WTC11 (cell line): ENCODE results near the gene ELMO3. TPM values are rescaled to one million over a fixed set of nuclear protein-coding genes. Genes with fewer than 3 reads are reported as not detected.
A peak's percentile ranks its signal among the peaks of the same experiment; 100 is the strongest.

Source experiments
- ATAC-seq: fragments of 200-7000 bp; cut with Tn5 transposase; 2 replicates; pipeline ENCODE4 v1.10.0; 2021; ENCODE audit warnings: mild to moderate bottlenecking, moderate library complexity
- CTCF ChIA-PET: fragments of 300-600 bp; sonication (Branson Sonifier 250); formaldehyde crosslinking; loops from one replicate; lab custom pipeline; 2021; ENCODE audit warnings: antibody characterized with exemption; lab: Charles Lee
- POLR2A ChIA-PET: fragments of 350-600 bp; sonication (Branson Sonifier 250); formaldehyde crosslinking; loops from one replicate; lab custom pipeline; 2021; ENCODE audit warnings: antibody characterized with exemption; lab: Charles Lee
- DNase-seq: peaks from one replicate; pipeline ENCODE4 v3.0.0; 2021; ENCODE audit warnings: low spot score
- H3K27ac Mint-ChIP-seq: 2 replicates; pipeline ENCODE4 v1.8.0; 2021; ENCODE audit warnings: mixed read lengths
- H3K27me3 Mint-ChIP-seq: 2 replicates; pipeline ENCODE4 v1.8.0; 2021; ENCODE audit warnings: low read depth, mild to moderate bottlenecking, moderate library complexity, mixed read lengths
- H3K36me3 Mint-ChIP-seq: 2 replicates; pipeline ENCODE4 v1.8.0; 2021; ENCODE audit warnings: mixed read lengths
- H3K4me1 Mint-ChIP-seq: 2 replicates; pipeline ENCODE4 v1.8.0; 2022; ENCODE audit warnings: mixed read lengths
- H3K4me3 Mint-ChIP-seq: 2 replicates; pipeline ENCODE4 v1.8.0; 2021; ENCODE audit warnings: mild to moderate bottlenecking, moderate library complexity, mixed read lengths
- H3K9me3 Mint-ChIP-seq: 2 replicates; pipeline ENCODE4 v1.8.0; 2021; ENCODE audit warnings: mixed read lengths
- AR ChIP-seq: fragments of 250-450 bp; sonication (Bioruptor Pico); IDR thresholded peaks from 2 replicates; pipeline ENCODE4 v1.9.0; 2021; ENCODE audit warnings: mild to moderate bottlenecking
- ATF6 ChIP-seq: sonication (generic); formaldehyde crosslinking; IDR thresholded peaks from 2 replicates; pipeline ENCODE4 v1.8.1; 2023; ENCODE audit warnings: mild to moderate bottlenecking, missing genetic modification reagents
- CREM ChIP-seq: sonication (generic); formaldehyde crosslinking; IDR thresholded peaks from 2 replicates; pipeline ENCODE4 v1.8.1; 2022; ENCODE audit warnings: mild to moderate bottlenecking, missing genetic modification reagents, moderate library complexity
- E2F4 ChIP-seq: sonication (generic); formaldehyde crosslinking; IDR thresholded peaks from 2 replicates; pipeline ENCODE4 v1.8.1; 2022; ENCODE audit warnings: low read depth, mild to moderate bottlenecking, moderate library complexity, missing genetic modification reagents, borderline replicate concordance
- E2F5 ChIP-seq: sonication (generic); formaldehyde crosslinking; IDR thresholded peaks from 2 replicates; pipeline ENCODE4 v1.8.1; 2022; ENCODE audit warnings: mild to moderate bottlenecking, moderate library complexity, missing genetic modification reagents
- EMX1 ChIP-seq: fragments of 250-450 bp; sonication (Bioruptor Pico); IDR thresholded peaks from 2 replicates; pipeline ENCODE4 v1.8.0; 2021; ENCODE audit warnings: mild to moderate bottlenecking
- FOXK1 ChIP-seq: sonication (generic); formaldehyde crosslinking; IDR thresholded peaks from 2 replicates; pipeline ENCODE4 v1.8.0; 2022; ENCODE audit warnings: mild to moderate bottlenecking, moderate library complexity, missing genetic modification reagents
- GRHL2 ChIP-seq: fragments of 250-450 bp; sonication (Bioruptor Pico); IDR thresholded peaks from 2 replicates; pipeline ENCODE4 v1.8.0; 2022; ENCODE audit warnings: mild to moderate bottlenecking, moderate library complexity; ENCODE audit not compliant: insufficient replicate concordance, severe bottlenecking
- GTF2I ChIP-seq: fragments of 250-450 bp; sonication (Bioruptor Pico); conservative IDR thresholded peaks from 2 replicates; pipeline ENCODE4 v1.4.0; 2021; ENCODE audit warnings: mild to moderate bottlenecking
- HMGXB4 ChIP-seq: sonication (generic); formaldehyde crosslinking; IDR thresholded peaks from 2 replicates; pipeline ENCODE4 v1.8.1; 2023; ENCODE audit warnings: mild to moderate bottlenecking, moderate library complexity, missing genetic modification reagents
- JUN ChIP-seq: sonication (generic); formaldehyde crosslinking; IDR thresholded peaks from 2 replicates; pipeline ENCODE4 v1.8.0; 2023; ENCODE audit warnings: mild to moderate bottlenecking, missing genetic modification reagents
- NFE2L1 ChIP-seq: sonication (generic); formaldehyde crosslinking; IDR thresholded peaks from 2 replicates; pipeline ENCODE4 v1.8.1; 2023; ENCODE audit warnings: missing genetic modification reagents
- OVOL2 ChIP-seq: fragments of 250-450 bp; sonication (Bioruptor Pico); IDR thresholded peaks from 2 replicates; pipeline ENCODE4 v1.9.0; 2021; ENCODE audit warnings: mild to moderate bottlenecking, borderline replicate concordance
- STAT6 ChIP-seq: sonication (generic); formaldehyde crosslinking; conservative IDR thresholded peaks from 2 replicates; pipeline ENCODE4 v1.8.1; 2023; ENCODE audit warnings: mild to moderate bottlenecking, low read depth, missing genetic modification reagents, moderate library complexity
- TP53 ChIP-seq: sonication (generic); formaldehyde crosslinking; IDR thresholded peaks from 2 replicates; pipeline ENCODE4 v1.8.1; 2023; ENCODE audit warnings: mild to moderate bottlenecking, missing genetic modification reagents
- ZBTB21 ChIP-seq: sonication (generic); formaldehyde crosslinking; IDR thresholded peaks from 2 replicates; pipeline ENCODE4 v1.8.1; 2023; ENCODE audit warnings: mild to moderate bottlenecking, missing genetic modification reagents, borderline replicate concordance
- ZBTB43 ChIP-seq: sonication (generic); formaldehyde crosslinking; IDR thresholded peaks from 2 replicates; pipeline ENCODE4 v1.8.1; 2023; ENCODE audit warnings: mild to moderate bottlenecking, missing genetic modification reagents
- ZMAT4 ChIP-seq: fragments of 250-450 bp; sonication (Bioruptor Pico); IDR thresholded peaks from 2 replicates; pipeline ENCODE4 v1.9.0; 2021; ENCODE audit warnings: mild to moderate bottlenecking
- ZNF138 ChIP-seq: sonication (generic); formaldehyde crosslinking; conservative IDR thresholded peaks from 2 replicates; pipeline ENCODE4 v1.8.1; 2022; ENCODE audit warnings: mild to moderate bottlenecking, moderate library complexity, missing genetic modification reagents
- ZNF281 ChIP-seq: sonication (generic); formaldehyde crosslinking; IDR thresholded peaks from 2 replicates; pipeline ENCODE4 v1.8.0; 2023; ENCODE audit warnings: mild to moderate bottlenecking, missing genetic modification reagents
- total RNA-seq: library from RNA; stranded (reverse); gene quantifications from 3 replicates; pipeline ENCODE4 v1.2.3, GENCODE V29; 2021

ELMO3 gene
- total RNA-seq, 1 experiment from 2014 or later, result 13.6 TPM

GRCh38 chr16:67150833-67151396 is 48.0 kb upstream of the ELMO3 start, which contains the start of gene B3GNT9:
Gene B3GNT9, minus strand, starts transcription at chr16:67150998. Its CDS starts 513 bp downstream, at chr16:67150485.
- peak within 1 kb of the TSS; percentile 75 for H3K4me3 Mint-ChIP-seq
- CTCF ChIA-PET, result interaction anchor here (0.7 to 15.3 kb wide), 24 partner anchors 9 to 249 kb away, joined by 3 to 386 read pairs (median 5); partner anchors contain the start of genes CES3, ELMO3, FBXL8 and FHOD1
- DNase-seq (peak; percentile 77), ATAC-seq (peak; percentile 36)
- H3K36me3 Mint-ChIP-seq, result peaks cover 12% of the 10 kb centered on the region
- POLR2A ChIA-PET, result interaction anchor here (0.9 to 1.1 kb wide), 3 partner anchors 19 to 193 kb away, joined by 3 to 4 read pairs (median 3); partner anchors contain the start of gene NOL3
- H3K27me3 Mint-ChIP-seq, result peaks cover 58% of the 10 kb centered on the region
- H3K4me1 Mint-ChIP-seq, result peaks cover 8% of the 10 kb centered on the region
- H3K27ac Mint-ChIP-seq, result no peak within 1 kb of the TSS
- no peaks in the 10 kb centered on the region for H3K9me3 Mint-ChIP-seq
- no peak for TF ChIP-seq FOXK1
- no peak for TF ChIP-seq ATF6 (CRISPR knock-in tag)
- TF ChIP-seq CREM (CRISPR knock-in tag), result no peak
- no peak for TF ChIP-seq ZNF138 (CRISPR knock-in tag)
- no peak; the same call in 1 of the 2 replicates for TF ChIP-seq E2F5 (CRISPR knock-in tag)
- no peak for TF ChIP-seq STAT6 (CRISPR knock-in tag)
- TF ChIP-seq GRHL2 (CRISPR knock-in tag), result no peak
- TF ChIP-seq ZBTB43 (CRISPR knock-in tag), result no peak
- no peak for TF ChIP-seq ZMAT4 (CRISPR knock-in tag)
- TF ChIP-seq EMX1 (CRISPR knock-in tag), result no peak
- no peak for TF ChIP-seq AR (CRISPR knock-in tag)
- TF ChIP-seq HMGXB4 (CRISPR knock-in tag), result no peak
- no peak for TF ChIP-seq E2F4 (CRISPR knock-in tag)
- TF ChIP-seq ZBTB21 (CRISPR knock-in tag), result 0 out of 2 replicates have a peak, but pooled peaks have one; percentile 51
- no peak; the same call in 1 of the 2 replicates for TF ChIP-seq ZNF281 (CRISPR knock-in tag)
- 0 out of 2 replicates have a peak, but pooled peaks have one; percentile 44 for TF ChIP-seq NFE2L1
- peak; percentile 19; the same call in 1 of the 2 replicates for TF ChIP-seq TP53 (CRISPR knock-in tag)
- TF ChIP-seq GTF2I (CRISPR knock-in tag), result no peak
- no peak for TF ChIP-seq OVOL2 (CRISPR knock-in tag)
- TF ChIP-seq JUN (CRISPR knock-in tag), result no peak
